CD4-positive, alpha-beta T cell (primary cell): ENCODE data around the gene ERN1. TPM values are rescaled to one million over a fixed set of nuclear protein-coding genes. Genes with fewer than 3 reads are reported as not detected.

Experiments used
- ATAC-seq: fragments of 200-7000 bp; cut with Tn5 transposase; one replicate; pipeline ENCODE4 v1.10.0; 2022; ENCODE audit warnings: mild to moderate bottlenecking; ENCODE audit not compliant: poor library complexity
- CTCF ChIA-PET: fragments of 350-600 bp; sonication (Branson Sonifier 250); formaldehyde crosslinking; loops from one replicate; lab custom pipeline; 2021; ENCODE audit warnings: antibody characterized with exemption, inconsistent platforms; lab: Charles Lee
- POLR2A ChIA-PET: fragments of 350-600 bp; sonication (Branson Sonifier 250); formaldehyde crosslinking; loops from one replicate; lab custom pipeline; 2021; ENCODE audit warnings: antibody characterized with exemption, inconsistent platforms; lab: Charles Lee
- DNase-seq, 14 experiments: peaks; one replicate each; pipeline ENCODE4 v3.0.0-alpha.2; 2013 to 2020; ENCODE audit warnings: mixed read lengths in 2 of 14
- H3K27ac ChIP-seq, 2 donors: one replicate each; pipeline versions ENCODE4 v1.5.1 to v1.7.0; 2013; ENCODE audit warnings: low read length in 2 of 2, low read depth in 1 of 2, mild to moderate bottlenecking in 1 of 2
- H3K27me3 ChIP-seq, 2 experiments: 1 replicate in 1 of 2; 2 replicates in 1 of 2; pipeline versions ENCODE4 v1.6.1 to v1.7.0; 2013; ENCODE audit warnings: low read length in 2 of 2, control low read depth in 1 of 2, mild to moderate bottlenecking in 1 of 2, moderate library complexity in 1 of 2; ENCODE audit not compliant: insufficient read depth in 2 of 2, control insufficient read depth in 1 of 2
- H3K36me3 ChIP-seq: one replicate; pipeline ENCODE4 v1.6.1; 2013; ENCODE audit warnings: low read length, control low read depth; ENCODE audit not compliant: insufficient read depth
- H3K4me1 ChIP-seq: one replicate; pipeline ENCODE4 v1.6.1; 2013; ENCODE audit warnings: low read length, control low read depth; ENCODE audit not compliant: insufficient read depth
- H3K4me3 ChIP-seq: one replicate; pipeline ENCODE4 v1.5.1; 2013; ENCODE audit warnings: mild to moderate bottlenecking, low read length, moderate library complexity
- H3K9me3 ChIP-seq, 2 experiments: 1 replicate in 1 of 2; 2 replicates in 1 of 2; pipeline versions ENCODE4 v1.6.1 to v1.7.0; 2013; ENCODE audit warnings: low read length in 2 of 2, mild to moderate bottlenecking in 2 of 2, control low read depth in 1 of 2, moderate library complexity in 1 of 2; ENCODE audit not compliant: control insufficient read depth in 1 of 2, insufficient read depth in 1 of 2
- H3K27ac Mint-ChIP-seq: one replicate; pipeline ENCODE4 v1.8.0; 2020; ENCODE audit warnings: mixed read lengths
- H3K27me3 Mint-ChIP-seq: one replicate; pipeline ENCODE4 v1.8.0; 2021; ENCODE audit warnings: mixed read lengths
- H3K36me3 Mint-ChIP-seq: one replicate; pipeline ENCODE4 v1.8.0; 2021; ENCODE audit warnings: low read depth, mixed read lengths
- H3K4me1 Mint-ChIP-seq: one replicate; pipeline ENCODE4 v1.8.0; 2021; ENCODE audit warnings: low read depth, mixed read lengths
- H3K4me3 Mint-ChIP-seq: one replicate; pipeline ENCODE4 v1.8.0; 2020; ENCODE audit warnings: mild to moderate bottlenecking, mixed read lengths
- H3K9me3 Mint-ChIP-seq: one replicate; pipeline ENCODE4 v1.8.0; 2020; ENCODE audit warnings: mixed read lengths
- CTCF ChIP-seq: fragments of 200-600 bp; IDR thresholded peaks from one replicate; pipeline ENCODE4 v1.8.0; 2022; ENCODE audit warnings: antibody characterized with exemption, mild to moderate bottlenecking
- intact Hi-C, 2 experiments: fragments of 100-400 bp; cut with DNase I in 1 of 2; cut with micrococcal nuclease in 1 of 2; formaldehyde crosslinking; loops; one replicate each; pipeline versions ENCODE4 v1.15.1 to v1.9.0; 2023 to 2025; cut with DNase I, micrococcal nuclease
- total RNA-seq, 174 experiments: library from RNA in 2 of 174; stranded (reverse) in 2 of 174; gene quantifications; one replicate each; pipeline ENCODE4 v1.2.3 and lab custom pipeline; 2021 to 2026

Gene ERN1
- total RNA-seq, 2 experiments from 2014 or later = 62.7 to 67.8 TPM

GRCh38 chr17:64084086-64084939, 45.6 kb downstream of the ERN1 start:
- Histone ChIP-seq H3K4me1 (peaks cover 78% of the 10 kb centered on the region), H3K27ac (peak overlapping the region in 1 of 2 donors; percentile 67), H3K4me3 (no peak overlapping the region), H3K9me3 (no peaks in the 10 kb centered on the region), H3K27me3 (no peaks in the 10 kb centered on the region), H3K36me3 (peaks cover 15% of the 10 kb centered on the region)
- no peak for TF ChIP-seq CTCF
- peaks cover 31% of the 10 kb centered on the region for H3K36me3 Mint-ChIP-seq
- peaks cover 36% of the 10 kb centered on the region for H3K4me1 Mint-ChIP-seq
- intact Hi-C loops = loop anchor here (5.0 kb wide), 2 partner anchors 43 to 48 kb away; partner anchors contain the start of gene ERN1 (in 1 of the 2)
- no peaks in the 10 kb centered on the region for H3K9me3 Mint-ChIP-seq
- no peak overlapping the region for H3K4me3 Mint-ChIP-seq
- ChIA-PET POLR2A (interaction anchor here (0.8 to 5.4 kb wide), 11 partner anchors 11 to 421 kb away, joined by 3 to 47 read pairs (median 6); partner anchors contain the start of genes ERN1 and ICAM2), CTCF (interaction anchor here (0.9 kb wide), 1 partner anchor 20 kb away, joined by 3 read pairs; no protein-coding TSS in a partner anchor)
- ATAC-seq (no peak), DNase-seq (no peak)
- H3K27ac Mint-ChIP-seq = no peak overlapping the region
- H3K27me3 Mint-ChIP-seq = no peaks in the 10 kb centered on the region

GRCh38 chr17:64083563-64084085, 46.3 kb downstream of the ERN1 start:
- Mint-ChIP-seq H3K27ac (no peak overlapping the region), H3K4me3 (peak overlapping the region; percentile 13), H3K27me3 (no peaks in the 10 kb centered on the region), H3K4me1 (peaks cover 39% of the 10 kb centered on the region), H3K9me3 (no peaks in the 10 kb centered on the region), H3K36me3 (peaks cover 36% of the 10 kb centered on the region)
- H3K27me3 ChIP-seq = no peaks in the 10 kb centered on the region
- H3K9me3 ChIP-seq = no peaks in the 10 kb centered on the region
- no peak for TF ChIP-seq CTCF
- H3K4me1 ChIP-seq = peaks cover 75% of the 10 kb centered on the region
- intact Hi-C loops = loop anchor here (2.0 to 5.0 kb wide), 3 partner anchors 17 to 49 kb away; partner anchors contain the start of gene ERN1 (in 1 of the 2)
- ATAC-seq = no peak
- H3K36me3 ChIP-seq = peaks cover 22% of the 10 kb centered on the region
- ChIA-PET CTCF (interaction anchor here (0.9 kb wide), 1 partner anchor 20 kb away, joined by 3 read pairs; no protein-coding TSS in a partner anchor), POLR2A (interaction anchor here (0.8 to 5.4 kb wide), 8 partner anchors 12 to 422 kb away, joined by 3 to 47 read pairs (median 19); partner anchors contain the start of genes ERN1 and ICAM2)
- no peak for DNase-seq
- no peak overlapping the region for H3K4me3 ChIP-seq
- H3K27ac ChIP-seq = peak overlapping the region; percentile 18 to 67

GRCh38 chr17:64083093-64083492, 46.9 kb downstream of the ERN1 start:
- intact Hi-C loops = loop anchor here (2.0 to 5.0 kb wide), 3 partner anchors 16 to 49 kb away; partner anchors contain the start of gene ERN1 (in 1 of the 2)
- H3K27me3 Mint-ChIP-seq = no peaks in the 10 kb centered on the region
- ChIA-PET CTCF (interaction anchor here (1.2 to 1.8 kb wide), 3 partner anchors 10 to 51 kb away, joined by 3 to 4 read pairs (median 3); no protein-coding TSS in a partner anchor), POLR2A (interaction anchor here (0.9 to 5.4 kb wide), 10 partner anchors 15 to 422 kb away, joined by 3 to 47 read pairs (median 12); partner anchors contain the start of genes ERN1 and ICAM2)
- DNase-seq (no peak), ATAC-seq (no peak)
- Histone ChIP-seq H3K36me3 (peaks cover 22% of the 10 kb centered on the region), H3K9me3 (no peaks in the 10 kb centered on the region), H3K27ac (peak overlapping the region; percentile 18 to 67), H3K4me3 (no peak overlapping the region), H3K4me1 (peaks cover 70% of the 10 kb centered on the region), H3K27me3 (no peaks in the 10 kb centered on the region)
- peaks cover 34% of the 10 kb centered on the region for H3K4me1 Mint-ChIP-seq
- peaks cover 36% of the 10 kb centered on the region for H3K36me3 Mint-ChIP-seq
- H3K4me3 Mint-ChIP-seq = peak overlapping the region; percentile 13
- H3K9me3 Mint-ChIP-seq = no peaks in the 10 kb centered on the region
- H3K27ac Mint-ChIP-seq = no peak overlapping the region
- TF ChIP-seq CTCF = no peak
